GM12878 (cell line): ENCODE data around the gene IPMK. TPM values are rescaled to one million over a fixed set of nuclear protein-coding genes. Genes with fewer than 3 reads are reported as not detected.

Experiments used
- ATAC-seq: fragments of 200-7000 bp; cut with Tn5 transposase; 3 replicates; pipeline ENCODE4 v1.9.1; 2020; ENCODE audit warnings: mild to moderate bottlenecking, moderate library complexity
- BruUV-seq: library from RNA; stranded (reverse); fragments of 400-500 nt; replicated peaks from 2 replicates; lab custom pipeline; 2021; lab: Mats Ljungman, UMichigan
- CTCF ChIA-PET: fragments of 300-600 bp; sonication (Branson Sonifier 250); formaldehyde crosslinking; extraction: SDS; loops from one replicate; lab custom pipeline; 2021; ENCODE audit warnings: inconsistent platforms; lab: Yijun Ruan, JAX
- POLR2A ChIA-PET: fragments of 350-600 bp; formaldehyde crosslinking; extraction: SDS; loops from one replicate; lab custom pipeline; 2021; ENCODE audit warnings: inconsistent platforms; lab: Charles Lee
- RAD21 ChIA-PET: fragments of 300-600 bp; sonication (Branson Sonifier 250); formaldehyde crosslinking; loops from one replicate; lab custom pipeline; 2023; ENCODE audit warnings: antibody characterized with exemption; ENCODE audit not compliant: unreplicated experiment; lab: Charles Lee
- SMC1A ChIA-PET: fragments of 300-600 bp; sonication (Branson Sonifier 250); formaldehyde crosslinking; loops from one replicate; lab custom pipeline; 2023; ENCODE audit not compliant: unreplicated experiment, uncharacterized antibody; lab: Charles Lee
- DNase-seq: peaks from one replicate; pipeline ENCODE4 v3.0.0-alpha.2; 2011; ENCODE audit warnings: low read depth, low spot score
- FAIRE-seq: peaks from 3 replicates; lab custom pipeline; 2011; peaks lifted over from hg19 to GRCh38; lab: Jason Lieb, UNC
- H2AFZ ChIP-seq: 2 replicates; pipeline ENCODE4 v1.6.0; 2011; ENCODE audit warnings: low read depth, low read length, control low read depth; ENCODE audit not compliant: control insufficient read depth
- H3K27ac ChIP-seq: 2 replicates; pipeline ENCODE4 v1.5.1; 2011; ENCODE audit warnings: control low read depth; ENCODE audit not compliant: control insufficient read depth, insufficient read depth
- H3K27me3 ChIP-seq, 2 experiments: replicated peaks in 1 of 2; 2 replicates each; pipeline versions ENCODE4 v1.6.0 to v1.6.1; 2011; ENCODE audit warnings: low read length in 1 of 2; ENCODE audit not compliant: control insufficient read depth in 2 of 2, insufficient read depth in 2 of 2
- H3K36me3 ChIP-seq, 2 experiments: 2 replicates each; pipeline ENCODE4 v1.5.1; 2011; ENCODE audit warnings: low read length in 1 of 2; ENCODE audit not compliant: control insufficient read depth in 2 of 2, insufficient read depth in 2 of 2
- H3K4me1 ChIP-seq: 2 replicates; pipeline ENCODE4 v1.6.1; 2011; ENCODE audit warnings: mild to moderate bottlenecking, low read length, moderate library complexity, mixed read lengths; ENCODE audit not compliant: control insufficient read depth, insufficient read depth
- H3K4me2 ChIP-seq: 2 replicates; pipeline ENCODE4 v1.6.0; 2011; ENCODE audit warnings: control low read depth; ENCODE audit not compliant: control insufficient read depth, insufficient read depth
- H3K4me3 ChIP-seq: fragments of 200-600 bp; sonication (generic); 2 replicates; pipeline ENCODE4 v1.5.1; 2016
- H3K79me2 ChIP-seq: 2 replicates; pipeline ENCODE4 v1.6.0; 2011; ENCODE audit warnings: low read length; ENCODE audit not compliant: control insufficient read depth, insufficient read depth
- H3K9ac ChIP-seq: 2 replicates; pipeline ENCODE4 v1.8.0; 2011; ENCODE audit warnings: low read length, control low read depth, mixed read lengths; ENCODE audit not compliant: control insufficient read depth, insufficient read depth
- H3K9me3 ChIP-seq: replicated peaks from 3 replicates; pipeline ENCODE4 v1.5.1; 2011; ENCODE audit warnings: mild to moderate bottlenecking, low read length; ENCODE audit not compliant: control insufficient read depth, insufficient read depth
- H4K20me1 ChIP-seq: 2 replicates; pipeline ENCODE4 v1.6.0; 2011; ENCODE audit not compliant: control insufficient read depth, insufficient read depth
- BHLHE40 ChIP-seq, 2 experiments: fragments of 450-650 bp in 1 of 2; IDR thresholded peaks; 2 replicates each; pipeline ENCODE4 v1.6.1; 2011 to 2017; ENCODE audit warnings: low read depth in 2 of 2, borderline replicate concordance in 1 of 2, improper control_type of control experiment in 1 of 2, low read length in 1 of 2, mild to moderate bottlenecking in 1 of 2
- CHD4 ChIP-seq: fragments of 200-600 bp; sonication (generic); IDR thresholded peaks from 2 replicates; pipeline ENCODE4 v1.6.1; 2016; ENCODE audit warnings: mild to moderate bottlenecking
- EED ChIP-seq: sonication (generic); IDR thresholded peaks from 2 replicates; pipeline ENCODE4 v1.6.1; 2016; ENCODE audit warnings: antibody characterized with exemption, low read depth
- EP300 ChIP-seq, 2 experiments: fragments of 150-350 bp in 1 of 2; IDR thresholded peaks; 2 replicates each; pipeline ENCODE4 v1.6.1; 2011 to 2012; ENCODE audit warnings: low read depth in 2 of 2, low read length in 2 of 2, borderline replicate concordance in 1 of 2, improper control_type of control experiment in 1 of 2, inconsistent platforms in 1 of 2; ENCODE audit not compliant: control insufficient read depth in 1 of 2
- HCFC1 ChIP-seq: fragments of 150-350 bp; IDR thresholded peaks from 2 replicates; pipeline ENCODE4 v1.6.1; 2014; ENCODE audit warnings: low read length
- IKZF2 ChIP-seq, 2 experiments: fragments of 450-650 bp; IDR thresholded peaks; 2 replicates each; pipeline ENCODE4 v1.6.1; 2017; ENCODE audit warnings: mild to moderate bottlenecking in 2 of 2, moderate library complexity in 2 of 2
- JUNB ChIP-seq: IDR thresholded peaks from 2 replicates; pipeline ENCODE4 v1.6.1; 2016; ENCODE audit warnings: antibody characterized with exemption, mild to moderate bottlenecking
- MEF2B ChIP-seq: fragments of 450-650 bp; IDR thresholded peaks from 2 replicates; pipeline ENCODE4 v1.6.1; 2018; ENCODE audit warnings: mild to moderate bottlenecking, moderate library complexity; ENCODE audit not compliant: partially characterized antibody, poor library complexity, severe bottlenecking
- NR2C2 ChIP-seq: IDR thresholded peaks from 2 replicates; pipeline ENCODE4 v1.6.1; 2011; ENCODE audit warnings: borderline replicate concordance, low read depth; ENCODE audit not compliant: control insufficient read depth, insufficient read length
- POLR2A ChIP-seq: IDR thresholded peaks from 2 replicates; pipeline ENCODE4 v1.6.1; 2011; ENCODE audit warnings: low read depth, mild to moderate bottlenecking, low read length
- RAD21 ChIP-seq: IDR thresholded peaks from 2 replicates; pipeline ENCODE4 v1.6.1; 2011; ENCODE audit warnings: mild to moderate bottlenecking, low read depth, low read length, moderate library complexity; ENCODE audit not compliant: insufficient read depth
- RAD51 ChIP-seq: fragments of 450-650 bp; IDR thresholded peaks from 2 replicates; pipeline ENCODE4 v1.6.1; 2016; ENCODE audit warnings: moderate library complexity, mild to moderate bottlenecking, inconsistent platforms
- RB1 ChIP-seq: fragments of 450-650 bp; formaldehyde crosslinking; IDR thresholded peaks from 2 replicates; pipeline ENCODE4 v1.6.1; 2017; ENCODE audit warnings: mild to moderate bottlenecking, borderline replicate concordance
- RUNX3 ChIP-seq: IDR thresholded peaks from 2 replicates; pipeline ENCODE4 v1.6.1; 2012; ENCODE audit warnings: low read length, inconsistent platforms
- SMC3 ChIP-seq: IDR thresholded peaks from 2 replicates; pipeline ENCODE4 v1.6.1; 2011; ENCODE audit warnings: low read length, improper control_type of control experiment, borderline replicate concordance
- STAT3 ChIP-seq: IDR thresholded peaks from 2 replicates; pipeline ENCODE4 v1.6.1; 2011; ENCODE audit warnings: low read depth, low read length, improper control_type of control experiment
- TBL1XR1 ChIP-seq: IDR thresholded peaks from 2 replicates; pipeline ENCODE4 v1.6.1; 2012; ENCODE audit warnings: low read depth, low read length, improper control_type of control experiment
- YY1 ChIP-seq: IDR thresholded peaks from 2 replicates; pipeline ENCODE4 v1.6.1; 2011; ENCODE audit warnings: low read depth, mild to moderate bottlenecking, low read length
- ZSCAN29 ChIP-seq: fragments of 450-650 bp; IDR thresholded peaks from 2 replicates; pipeline ENCODE4 v1.6.1; 2017; ENCODE audit warnings: mild to moderate bottlenecking, moderate library complexity
- WGBS: methylation state at CpG from one replicate; pipeline ENCODE4 v1.1.6; 2016; ENCODE audit warnings: low lambda C conversion rate; ENCODE audit not compliant: insufficient replicate concordance, insufficient coverage; ENCODE audit errors: missing lambda C conversion rate; 5-methylcytosine and 5-hydroxymethylcytosine counted together
- in situ Hi-C: fragments of 300-500 bp; cut with MboI; formaldehyde crosslinking; loops from 9 replicates; pipeline ENCODE4 v1.14.3; 2018; ENCODE audit warnings: mixed read lengths
- intact Hi-C: fragments of 100-400 bp; cut with micrococcal nuclease; formaldehyde crosslinking; loops from one replicate; pipeline ENCODE4 v1.14.2; 2022; ENCODE audit not compliant: unreplicated experiment
- polyA plus RNA-seq, 11 experiments: library from polyadenylated mRNA; depleted of rRNA in 4 of 11; unstranded in 6 of 11; stranded (reverse) in 5 of 11; fragments of >200 nt; fragmentation: Nextera tagmentation in 4 of 11; fragmentation: Illumina TruSeq in 1 of 11; extraction: Ambion mirVana in 4 of 11; extraction: Trizol in 1 of 11; gene quantifications; 1 replicate in 1 of 11; 2 replicates in 10 of 11; pipeline versions ENCODE4 v1.2.1 to v1.2.3, GENCODE V29; 2011 to 2016; ENCODE audit warnings: inconsistent platforms in 2 of 11, missing spikeins in 2 of 11, low read depth in 1 of 11
- total RNA-seq, 4 experiments: library from RNA; depleted of rRNA in 3 of 4; stranded (reverse); fragments of >200 nt in 3 of 4; fragmentation: Illumina TruSeq in 1 of 4; extraction: Trizol in 1 of 4; gene quantifications; 2 replicates each; pipeline versions ENCODE4 v1.2.1 to v1.2.3, GENCODE V29; 2013 to 2021
- TF ChIP-seq, protein P1 (sequence below), 3 experiments: IDR thresholded peaks in 2 of 3; conservative IDR thresholded peaks in 1 of 3; 2 replicates each; pipeline ENCODE4 v1.5.1; 2011; ENCODE audit warnings: low read depth in 3 of 3, low read length in 3 of 3, mild to moderate bottlenecking in 3 of 3, control low read depth in 2 of 3, moderate library complexity in 2 of 3, inconsistent platforms in 1 of 3, mixed read lengths in 1 of 3; ENCODE audit not compliant: control insufficient read depth in 2 of 3, insufficient read depth in 1 of 3; ENCODE audit errors: extremely low read depth in 1 of 3
- TF ChIP-seq, protein P2 (sequence below): fragments of 450-650 bp; IDR thresholded peaks from 2 replicates; pipeline ENCODE4 v1.6.1; 2016; ENCODE audit warnings: mild to moderate bottlenecking

The IPMK gene
- total and polyA plus RNA-seq, 10 of the 15 experiments (the other 5 are each of a cell fraction or from before 2014, with no cell fraction given) = 0.84 to 7.5 (median 3.6) TPM

DNA sequence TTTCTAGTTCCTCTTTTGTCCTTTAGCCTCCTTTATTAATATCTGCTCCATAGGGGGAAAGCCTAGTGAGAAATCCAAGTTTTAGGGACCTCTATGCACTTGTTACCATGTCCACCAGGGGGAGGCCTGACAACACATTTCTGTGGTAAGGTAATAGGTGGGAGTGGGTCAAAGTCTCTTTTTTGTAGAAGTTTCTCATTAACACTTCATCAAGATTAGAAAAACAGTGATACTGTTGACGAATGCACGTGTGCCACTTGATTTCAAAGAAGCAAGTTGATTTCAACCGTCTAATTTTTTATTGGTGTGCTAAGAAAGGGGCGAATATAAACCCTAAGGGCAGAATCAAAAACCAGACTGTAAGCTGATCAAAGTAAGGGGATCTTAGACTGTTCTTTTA lies 31.9 kb upstream of the IPMK start:
- Histone ChIP-seq H3K4me1 (no peaks in the 10 kb centered on the region), H3K4me3 (no peak overlapping the region), H2AFZ (no peak overlapping the region), H3K27me3 (no peaks in the 10 kb centered on the region), H3K9me3 (no peaks in the 10 kb centered on the region), H3K79me2 (no peaks in the 10 kb centered on the region), H3K4me2 (no peak overlapping the region), H3K9ac (no peak overlapping the region), H3K27ac (no peak overlapping the region), H4K20me1 (no peaks in the 10 kb centered on the region), H3K36me3 (no peaks in the 10 kb centered on the region)
- 1% methylated on average over 4 of the region's 4 CpGs for WGBS
- BruUV-seq = no TSS peak
- POLR2A ChIA-PET = interaction anchor here (1.0 to 1.4 kb wide), 3 partner anchors 30 to 92 kb away, joined by 3 to 6 read pairs (median 3); partner anchors contain the start of genes CISD1 and TFAM
- in situ Hi-C loops = no loop called here
- CTCF ChIA-PET = interaction anchor here (0.6 to 4.8 kb wide), 47 partner anchors 8 to 801 kb away, joined by 3 to 67 read pairs (median 4); partner anchors contain the start of genes TFAM and UBE2D1
- DNase-seq = no peak
- SMC1A ChIA-PET = interaction anchor here (0.6 to 4.2 kb wide), 23 partner anchors 9 to 341 kb away, joined by 3 to 58 read pairs (median 4); partner anchors contain the start of genes TFAM and UBE2D1
- FAIRE-seq = no peak
- RAD21 ChIA-PET = interaction anchor here (1.0 to 4.1 kb wide), 9 partner anchors 10 to 231 kb away, joined by 3 to 41 read pairs (median 4); partner anchors contain the start of gene TFAM
- intact Hi-C loops = loop anchor here (2.0 to 10.0 kb wide), 2 partner anchors 85 to 285 kb away; partner anchors contain the start of gene TFAM
- peak; percentile 95 for ATAC-seq
- TF ChIP-seq BHLHE40 (IDR thresholded peaks at IDR 0.05; ENCODE audit: borderline replicate concordance in 1 of 2, low read depth in 2 of 2, low read length in 1 of 2) = peak in 1 of 2 experiments; percentile 61; a peak in 1 of 4 replicates
- TF ChIP-seq POLR2A = no peak
- no peak for TF ChIP-seq ZSCAN29
- TF ChIP-seq HCFC1 = no peak
- no peak for TF ChIP-seq CHD4
- TF ChIP-seq, protein P1, sequence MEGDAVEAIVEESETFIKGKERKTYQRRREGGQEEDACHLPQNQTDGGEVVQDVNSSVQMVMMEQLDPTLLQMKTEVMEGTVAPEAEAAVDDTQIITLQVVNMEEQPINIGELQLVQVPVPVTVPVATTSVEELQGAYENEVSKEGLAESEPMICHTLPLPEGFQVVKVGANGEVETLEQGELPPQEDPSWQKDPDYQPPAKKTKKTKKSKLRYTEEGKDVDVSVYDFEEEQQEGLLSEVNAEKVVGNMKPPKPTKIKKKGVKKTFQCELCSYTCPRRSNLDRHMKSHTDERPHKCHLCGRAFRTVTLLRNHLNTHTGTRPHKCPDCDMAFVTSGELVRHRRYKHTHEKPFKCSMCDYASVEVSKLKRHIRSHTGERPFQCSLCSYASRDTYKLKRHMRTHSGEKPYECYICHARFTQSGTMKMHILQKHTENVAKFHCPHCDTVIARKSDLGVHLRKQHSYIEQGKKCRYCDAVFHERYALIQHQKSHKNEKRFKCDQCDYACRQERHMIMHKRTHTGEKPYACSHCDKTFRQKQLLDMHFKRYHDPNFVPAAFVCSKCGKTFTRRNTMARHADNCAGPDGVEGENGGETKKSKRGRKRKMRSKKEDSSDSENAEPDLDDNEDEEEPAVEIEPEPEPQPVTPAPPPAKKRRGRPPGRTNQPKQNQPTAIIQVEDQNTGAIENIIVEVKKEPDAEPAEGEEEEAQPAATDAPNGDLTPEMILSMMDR (IDR thresholded peaks at IDR 0.05 in 2 of 3, conservative IDR thresholded peaks at IDR 0.05 in 1 of 3; ENCODE audit: control insufficient read depth in 2 of 3, extremely low read depth in 1 of 3, insufficient read depth in 1 of 3, low read depth in 3 of 3, low read length in 3 of 3) = peak; percentile 83 to 87 (median 85)
- TF ChIP-seq EP300 (IDR thresholded peaks at IDR 0.05; ENCODE audit: borderline replicate concordance in 1 of 2, control insufficient read depth in 1 of 2, low read depth in 2 of 2, low read length in 2 of 2) = no peak
- no peak for TF ChIP-seq MEF2B
- no peak for TF ChIP-seq NR2C2
- TF ChIP-seq RAD21 = peak; percentile 95
- TF ChIP-seq JUNB = no peak
- TF ChIP-seq STAT3 = no peak
- peak in 1 of 2 experiments; percentile 37; a peak in 1 of 4 replicates for TF ChIP-seq IKZF2 (IDR thresholded peaks at IDR 0.05)
- TF ChIP-seq, protein P2, sequence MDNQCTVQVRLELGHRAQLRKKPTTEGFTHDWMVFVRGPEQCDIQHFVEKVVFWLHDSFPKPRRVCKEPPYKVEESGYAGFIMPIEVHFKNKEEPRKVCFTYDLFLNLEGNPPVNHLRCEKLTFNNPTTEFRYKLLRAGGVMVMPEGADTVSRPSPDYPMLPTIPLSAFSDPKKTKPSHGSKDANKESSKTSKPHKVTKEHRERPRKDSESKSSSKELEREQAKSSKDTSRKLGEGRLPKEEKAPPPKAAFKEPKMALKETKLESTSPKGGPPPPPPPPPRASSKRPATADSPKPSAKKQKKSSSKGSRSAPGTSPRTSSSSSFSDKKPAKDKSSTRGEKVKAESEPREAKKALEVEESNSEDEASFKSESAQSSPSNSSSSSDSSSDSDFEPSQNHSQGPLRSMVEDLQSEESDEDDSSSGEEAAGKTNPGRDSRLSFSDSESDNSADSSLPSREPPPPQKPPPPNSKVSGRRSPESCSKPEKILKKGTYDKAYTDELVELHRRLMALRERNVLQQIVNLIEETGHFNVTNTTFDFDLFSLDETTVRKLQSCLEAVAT = no peak
- peak; percentile 82; the same call in 1 of the 2 replicates for TF ChIP-seq SMC3
- TF ChIP-seq RAD51 = no peak
- no peak for TF ChIP-seq EED
- TF ChIP-seq TBL1XR1 = no peak
- TF ChIP-seq RB1 = peak; percentile 55; the same call in 1 of the 2 replicates
- 0 out of 2 replicates have a peak, but pooled peaks have one; percentile 17 for TF ChIP-seq YY1
- TF ChIP-seq RUNX3 = peak; percentile 58
